HepG2 (cell line): ENCODE measurements around the gene SATB2. TPM values are rescaled to one million over a fixed set of nuclear protein-coding genes. Genes with fewer than 3 reads are reported as not detected.

Source experiments
- ATF5 ChIP-seq: sonication (generic); formaldehyde crosslinking; IDR thresholded peaks from 2 replicates; pipeline ENCODE4 v1.4.0; 2020; ENCODE audit warnings: mild to moderate bottlenecking, low read depth, missing genetic modification reagents
- BRCA1 ChIP-seq: sonication (generic); formaldehyde crosslinking; IDR thresholded peaks from 2 replicates; pipeline ENCODE4 v1.4.0; 2020; ENCODE audit warnings: missing genetic modification reagents
- CHD4 ChIP-seq: fragments of 200-600 bp; sonication (generic); IDR thresholded peaks from 2 replicates; pipeline ENCODE4 v1.7.0; 2017; ENCODE audit warnings: mild to moderate bottlenecking, low read length, borderline replicate concordance
- FOXJ3 ChIP-seq: sonication (generic); formaldehyde crosslinking; IDR thresholded peaks from 2 replicates; pipeline ENCODE4 v1.4.0; 2020; ENCODE audit warnings: missing genetic modification reagents, mild to moderate bottlenecking, borderline replicate concordance
- GTF2F1 ChIP-seq: fragments of 150-350 bp; IDR thresholded peaks from 2 replicates; pipeline ENCODE4 v1.6.1; 2014; ENCODE audit warnings: low read length
- HNRNPH1 ChIP-seq: fragments of 200-400 bp; formaldehyde crosslinking; optimal IDR thresholded peaks from 2 replicates; pipeline ENCODE3; 2017; ENCODE audit warnings: mild to moderate bottlenecking, low read depth, low read length
- JDP2 ChIP-seq: sonication (generic); formaldehyde crosslinking; IDR thresholded peaks from 2 replicates; pipeline ENCODE4 v1.8.1; 2022; ENCODE audit warnings: missing genetic modification reagents, borderline replicate concordance
- KLF11 ChIP-seq: IDR thresholded peaks from 2 replicates; pipeline ENCODE4 v1.6.1; 2016; ENCODE audit warnings: missing compliant biosample characterization
- MATR3 ChIP-seq: sonication (generic); formaldehyde crosslinking; IDR thresholded peaks from 2 replicates; pipeline ENCODE4 v1.4.0; 2020; ENCODE audit warnings: missing genetic modification reagents
- MED13 ChIP-seq: sonication (generic); formaldehyde crosslinking; IDR thresholded peaks from 2 replicates; pipeline ENCODE4 v1.5.0; 2020; ENCODE audit warnings: missing genetic modification reagents
- MXD4 ChIP-seq: IDR thresholded peaks from 2 replicates; pipeline ENCODE4 v1.6.1; 2016; ENCODE audit warnings: mild to moderate bottlenecking, missing biosample characterization, missing genetic modification reagents
- NCOR1 ChIP-seq: fragments of 200-600 bp; sonication (generic); IDR thresholded peaks from 2 replicates; pipeline ENCODE4 v1.7.0; 2017; ENCODE audit warnings: antibody characterized with exemption, low read length, borderline replicate concordance
- NFATC3 ChIP-seq: sonication (generic); formaldehyde crosslinking; IDR thresholded peaks from 2 replicates; pipeline ENCODE4 v1.5.1; 2020; ENCODE audit warnings: mild to moderate bottlenecking, missing genetic modification reagents
- NFIC ChIP-seq: IDR thresholded peaks from 2 replicates; pipeline ENCODE4 v1.6.1; 2012; ENCODE audit warnings: mild to moderate bottlenecking, low read length, inconsistent platforms
- PLSCR1 ChIP-seq: sonication (generic); formaldehyde crosslinking; IDR thresholded peaks from 2 replicates; pipeline ENCODE4 v1.5.0; 2020; ENCODE audit warnings: missing genetic modification reagents, mild to moderate bottlenecking, borderline replicate concordance
- RBFOX2 ChIP-seq: fragments of 200-400 bp; formaldehyde crosslinking; IDR thresholded peaks from 2 replicates; pipeline ENCODE4 v1.6.1; 2017; ENCODE audit warnings: low read depth, mild to moderate bottlenecking, low read length
- RELA ChIP-seq: sonication (generic); formaldehyde crosslinking; IDR thresholded peaks from 2 replicates; pipeline ENCODE4 v1.4.0; 2020; ENCODE audit warnings: missing genetic modification reagents
- RFXAP ChIP-seq: sonication (generic); formaldehyde crosslinking; IDR thresholded peaks from 2 replicates; pipeline ENCODE4 v1.4.0; 2020; ENCODE audit warnings: missing genetic modification reagents, borderline replicate concordance
- SMARCE1 ChIP-seq: fragments of 450-650 bp; IDR thresholded peaks from 2 replicates; pipeline ENCODE4 v1.6.1; 2017; ENCODE audit warnings: borderline replicate concordance
- SOX5 ChIP-seq: IDR thresholded peaks from 2 replicates; pipeline ENCODE4 v1.6.1; 2016; ENCODE audit warnings: borderline replicate concordance
- SSRP1 ChIP-seq: IDR thresholded peaks from 2 replicates; pipeline ENCODE4 v1.6.1; 2016; ENCODE audit warnings: control low read depth
- ZBTB43 ChIP-seq: sonication (generic); formaldehyde crosslinking; conservative IDR thresholded peaks from 2 replicates; pipeline ENCODE4 v1.4.0; 2020; ENCODE audit warnings: missing genetic modification reagents
- ZBTB49 ChIP-seq: sonication (generic); formaldehyde crosslinking; IDR thresholded peaks from 2 replicates; pipeline ENCODE4 v1.4.0; 2020; ENCODE audit warnings: missing genetic modification reagents, borderline replicate concordance
- ZC3H4 ChIP-seq: sonication (generic); formaldehyde crosslinking; IDR thresholded peaks from 2 replicates; pipeline ENCODE4 v1.4.0; 2020; ENCODE audit warnings: missing genetic modification reagents, borderline replicate concordance
- ZKSCAN8 ChIP-seq: IDR thresholded peaks from 2 replicates; pipeline ENCODE4 v1.6.1; 2016; ENCODE audit warnings: borderline replicate concordance, missing genetic modification reagents, missing compliant biosample characterization
- ZNF17 ChIP-seq: sonication (generic); formaldehyde crosslinking; IDR thresholded peaks from 2 replicates; pipeline ENCODE4 v1.5.0; 2020; ENCODE audit warnings: mild to moderate bottlenecking, missing genetic modification reagents
- ZNF546 ChIP-seq: sonication (generic); formaldehyde crosslinking; conservative IDR thresholded peaks from 2 replicates; pipeline ENCODE4 v1.8.1; 2023; ENCODE audit warnings: mild to moderate bottlenecking, missing genetic modification reagents
- ZNF589 ChIP-seq: sonication (generic); formaldehyde crosslinking; conservative IDR thresholded peaks from 2 replicates; pipeline ENCODE4 v1.8.0; 2022; ENCODE audit warnings: mild to moderate bottlenecking, moderate library complexity, missing genetic modification reagents
- ZSCAN31 ChIP-seq: sonication (generic); formaldehyde crosslinking; IDR thresholded peaks from 2 replicates; pipeline ENCODE4 v1.5.0; 2020; ENCODE audit warnings: low read depth, mild to moderate bottlenecking, missing genetic modification reagents
- polyA plus RNA-seq, 8 experiments: library from polyadenylated mRNA; depleted of rRNA in 3 of 8; stranded (reverse) in 7 of 8; unstranded in 1 of 8; fragments of >200 nt; fragmentation: Illumina TruSeq in 4 of 8; extraction: Trizol in 4 of 8; gene quantifications; 2 replicates each; pipeline versions ENCODE4 v1.2.1 to v1.2.3, GENCODE V29; 2011 to 2016; ENCODE audit warnings: low read depth in 4 of 8, missing spikeins in 1 of 8, mixed read lengths in 1 of 8; ENCODE audit not compliant: insufficient read depth in 1 of 8
- total RNA-seq, 5 experiments: library from RNA; depleted of rRNA; stranded (reverse); fragments of >200 nt; fragmentation: Illumina TruSeq; extraction: Trizol; gene quantifications; 2 replicates each; pipeline ENCODE4 v1.2.3, GENCODE V29; 2016; ENCODE audit warnings: low read depth in 1 of 5

The SATB2 gene
- total and polyA plus RNA-seq, 2 of the 13 experiments (the other 11 are each of a cell fraction or from before 2014, with no cell fraction given), result 2.5 to 5.5 TPM

- no peak for TF ChIP-seq CHD4
- TF ChIP-seq ZBTB49 (CRISPR knock-in tag), result peak; percentile 65; the same call in 1 of the 2 replicates
- TF ChIP-seq ATF5 (CRISPR knock-in tag), result 0 out of 2 replicates have a peak, but pooled peaks have one; percentile 21
- no peak for TF ChIP-seq ZC3H4 (CRISPR knock-in tag)
- TF ChIP-seq NFIC, result no peak
- TF ChIP-seq KLF11 (CRISPR knock-in tag), result peak; percentile 37; the same call in 1 of the 2 replicates
- TF ChIP-seq GTF2F1, result no peak
- no peak for TF ChIP-seq MED13 (CRISPR knock-in tag)
- TF ChIP-seq ZSCAN31 (CRISPR knock-in tag), result no peak
- no peak for TF ChIP-seq SSRP1 (CRISPR knock-in tag)
- TF ChIP-seq ZNF546 (CRISPR knock-in tag), result no peak; the same call in 1 of the 2 replicates
- TF ChIP-seq SOX5 (CRISPR knock-in tag), result no peak
- TF ChIP-seq RFXAP (CRISPR knock-in tag), result no peak
- no peak for TF ChIP-seq MATR3 (CRISPR knock-in tag)
- TF ChIP-seq RELA (CRISPR knock-in tag), result 0 out of 2 replicates have a peak, but pooled peaks have one; percentile 24
- no peak for TF ChIP-seq ZKSCAN8 (CRISPR knock-in tag)
- TF ChIP-seq HNRNPH1, result no peak
- TF ChIP-seq SMARCE1, result no peak
- TF ChIP-seq ZBTB43 (CRISPR knock-in tag), result 0 out of 2 replicates have a peak, but pooled peaks have one; percentile 20
- no peak for TF ChIP-seq BRCA1 (CRISPR knock-in tag)
- TF ChIP-seq JDP2 (CRISPR knock-in tag), result no peak
- no peak for TF ChIP-seq ZNF589 (CRISPR knock-in tag)
- no peak for TF ChIP-seq NCOR1
- TF ChIP-seq FOXJ3, result no peak
- no peak; the same call in 1 of the 2 replicates for TF ChIP-seq MXD4 (CRISPR knock-in tag)
- TF ChIP-seq ZNF17 (CRISPR knock-in tag), result no peak
- peak; percentile 74; the same call in 1 of the 2 replicates for TF ChIP-seq RBFOX2
- TF ChIP-seq NFATC3 (CRISPR knock-in tag), result no peak
- 0 out of 2 replicates have a peak, but pooled peaks have one; percentile 31 for TF ChIP-seq PLSCR1 (CRISPR knock-in tag)
These were observed 1.1 kb upstream of the SATB2 start (continued) for GRCh38 chr2:199458806-199459285.
